ENCODE data around the gene PCDHGB3.
"Not testable (repeated sequence)": the region's sequence is repeated elsewhere in the genome, so short reads cannot be mapped to it uniquely, and the experiment has no call there.

The PCDHGB3 gene

DNA sequence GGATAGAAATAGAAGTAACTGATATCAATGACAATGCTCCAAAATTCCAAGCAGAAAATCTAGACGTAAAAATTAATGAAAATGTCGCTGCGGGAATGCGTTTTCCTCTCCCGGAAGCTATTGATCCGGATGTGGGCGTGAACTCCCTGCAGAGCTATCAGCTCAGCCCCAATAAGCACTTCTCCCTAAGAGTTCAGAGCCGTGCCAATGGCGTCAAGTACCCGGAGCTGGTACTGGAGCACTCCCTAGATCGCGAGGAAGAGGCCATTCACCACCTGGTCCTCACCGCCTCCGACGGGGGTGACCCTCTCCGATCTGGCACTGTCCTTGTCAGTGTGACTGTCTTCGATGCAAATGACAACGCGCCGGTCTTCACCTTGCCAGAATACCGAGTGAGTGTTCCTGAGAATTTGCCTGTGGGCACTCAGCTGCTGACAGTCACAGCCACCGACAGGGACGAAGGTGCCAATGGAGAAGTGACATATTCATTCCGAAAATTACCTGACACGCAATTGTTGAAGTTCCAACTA is 43.6 kb downstream of the PCDHGB3 start:
- Histone ChIP-seq H3K9me3 (replicated peaks; ENCODE audit: insufficient read depth, low read length) (no peaks in the 10 kb centered on the region), H3K4me1 (ENCODE audit: low read length) (no peaks in the 10 kb centered on the region), H2AFZ (ENCODE audit: low read length) (peak overlapping the region; percentile 8; the same call in 1 of the 2 replicates), H3F3A (ENCODE audit: insufficient read depth, low read length) (no peaks in the 10 kb centered on the region), H3K27me3 (replicated peaks; ENCODE audit: insufficient read depth, low read length) (peaks cover 19% of the 10 kb centered on the region), H3K4me2 (ENCODE audit: low read depth, low read length) (peak overlapping the region; percentile 57), H3K79me2 (ENCODE audit: low read length) (no peaks in the 10 kb centered on the region), H3K4me3 (ENCODE audit: low read length) (peak overlapping the region; percentile 55), H3K27ac (ENCODE audit: low read length) (no peak overlapping the region), H3K9me2 (replicated peaks; ENCODE audit: insufficient read depth, low read length) (no peaks in the 10 kb centered on the region), H3K36me3 (replicated peaks; ENCODE audit: insufficient read depth, low read length) (no peaks in the 10 kb centered on the region), H3K9ac (ENCODE audit: low read length) (no peak overlapping the region), H4K20me1 (ENCODE audit: insufficient read depth, low read length) (no peaks in the 10 kb centered on the region)
- DNase-seq = no peak
- TF ChIP-seq, protein P1, sequence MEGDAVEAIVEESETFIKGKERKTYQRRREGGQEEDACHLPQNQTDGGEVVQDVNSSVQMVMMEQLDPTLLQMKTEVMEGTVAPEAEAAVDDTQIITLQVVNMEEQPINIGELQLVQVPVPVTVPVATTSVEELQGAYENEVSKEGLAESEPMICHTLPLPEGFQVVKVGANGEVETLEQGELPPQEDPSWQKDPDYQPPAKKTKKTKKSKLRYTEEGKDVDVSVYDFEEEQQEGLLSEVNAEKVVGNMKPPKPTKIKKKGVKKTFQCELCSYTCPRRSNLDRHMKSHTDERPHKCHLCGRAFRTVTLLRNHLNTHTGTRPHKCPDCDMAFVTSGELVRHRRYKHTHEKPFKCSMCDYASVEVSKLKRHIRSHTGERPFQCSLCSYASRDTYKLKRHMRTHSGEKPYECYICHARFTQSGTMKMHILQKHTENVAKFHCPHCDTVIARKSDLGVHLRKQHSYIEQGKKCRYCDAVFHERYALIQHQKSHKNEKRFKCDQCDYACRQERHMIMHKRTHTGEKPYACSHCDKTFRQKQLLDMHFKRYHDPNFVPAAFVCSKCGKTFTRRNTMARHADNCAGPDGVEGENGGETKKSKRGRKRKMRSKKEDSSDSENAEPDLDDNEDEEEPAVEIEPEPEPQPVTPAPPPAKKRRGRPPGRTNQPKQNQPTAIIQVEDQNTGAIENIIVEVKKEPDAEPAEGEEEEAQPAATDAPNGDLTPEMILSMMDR (IDR thresholded peaks at IDR 0.05; ENCODE audit: low read length) = no peak
- TF ChIP-seq EZH2 (optimal IDR thresholded peaks at IDR 0.05; ENCODE audit: low read depth, low read length) (no peak), EZH2phosphoT487 (IDR thresholded peaks at IDR 0.05; ENCODE audit: low read length) (no peak)

DNA sequence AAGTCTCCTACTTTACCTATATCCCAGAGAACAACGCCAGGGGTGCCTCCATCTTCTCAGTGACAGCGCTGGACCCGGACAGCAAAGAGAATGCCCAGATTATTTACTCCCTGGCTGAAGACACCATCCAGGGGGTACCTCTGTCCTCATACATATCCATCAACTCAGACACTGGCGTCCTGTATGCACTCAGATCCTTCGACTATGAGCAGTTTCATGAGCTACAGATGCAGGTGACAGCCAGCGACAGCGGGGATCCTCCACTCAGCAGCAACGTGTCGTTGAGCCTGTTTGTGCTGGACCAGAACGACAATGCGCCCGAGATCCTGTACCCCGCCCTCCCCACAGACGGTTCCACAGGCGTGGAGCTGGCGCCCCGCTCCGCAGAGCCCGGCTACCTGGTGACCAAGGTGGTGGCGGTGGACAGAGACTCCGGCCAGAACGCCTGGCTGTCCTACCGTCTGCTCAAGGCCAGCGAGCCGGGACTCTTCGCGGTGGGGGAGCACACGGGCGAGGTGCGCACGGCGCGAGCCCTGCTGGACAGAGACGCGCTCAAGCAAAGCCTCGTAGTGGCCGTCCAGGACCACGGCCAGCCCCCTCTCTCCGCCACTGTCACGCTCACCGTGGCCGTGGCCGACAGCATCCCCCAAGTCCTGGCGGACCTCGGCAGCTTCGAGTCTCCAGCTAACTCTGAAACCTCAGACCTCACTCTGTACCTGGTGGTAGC is 44.7 kb downstream of the PCDHGB3 start:
- not testable (repeated sequence) for H2AFZ ChIP-seq (ENCODE audit: low read length); DNase-seq; H3K9me3 ChIP-seq (replicated peaks; ENCODE audit: insufficient read depth, low read length); H3K4me3 ChIP-seq (ENCODE audit: low read length); H3K27ac ChIP-seq (ENCODE audit: low read length); H3K36me3 ChIP-seq (replicated peaks; ENCODE audit: insufficient read depth, low read length); H3K4me1 ChIP-seq (ENCODE audit: low read length); H3F3A ChIP-seq (ENCODE audit: insufficient read depth, low read length); H4K20me1 ChIP-seq (ENCODE audit: insufficient read depth, low read length); H3K79me2 ChIP-seq (ENCODE audit: low read length); H3K4me2 ChIP-seq (ENCODE audit: low read depth, low read length); H3K9me2 ChIP-seq (replicated peaks; ENCODE audit: insufficient read depth, low read length); H3K9ac ChIP-seq (ENCODE audit: low read length)
- peaks cover 25% of the 10 kb centered on the region for H3K27me3 ChIP-seq (replicated peaks; ENCODE audit: insufficient read depth, low read length)

DNA sequence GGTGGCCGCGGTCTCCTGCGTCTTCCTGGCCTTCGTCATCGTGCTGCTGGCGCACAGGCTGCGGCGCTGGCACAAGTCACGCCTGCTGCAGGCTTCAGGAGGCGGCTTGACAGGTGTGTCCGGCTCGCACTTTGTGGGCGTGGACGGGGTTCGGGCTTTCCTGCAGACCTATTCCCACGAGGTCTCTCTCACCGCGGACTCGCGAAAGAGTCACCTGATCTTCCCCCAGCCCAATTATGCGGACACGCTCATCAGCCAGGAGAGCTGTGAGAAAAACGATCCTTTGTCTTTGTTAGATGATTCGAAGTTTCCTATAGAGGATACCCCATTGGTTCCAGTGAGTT is 45.2 kb downstream of the PCDHGB3 start:
- H3K79me2 ChIP-seq (ENCODE audit: low read length); DNase-seq; H3K27ac ChIP-seq (ENCODE audit: low read length); H3K9ac ChIP-seq (ENCODE audit: low read length); H3K9me3 ChIP-seq (replicated peaks; ENCODE audit: insufficient read depth, low read length); H3K36me3 ChIP-seq (replicated peaks; ENCODE audit: insufficient read depth, low read length); H3K4me1 ChIP-seq (ENCODE audit: low read length); H3F3A ChIP-seq (ENCODE audit: insufficient read depth, low read length); H3K4me3 ChIP-seq (ENCODE audit: low read length); H3K9me2 ChIP-seq (replicated peaks; ENCODE audit: insufficient read depth, low read length); H4K20me1 ChIP-seq (ENCODE audit: insufficient read depth, low read length); H3K4me2 ChIP-seq (ENCODE audit: low read depth, low read length); H2AFZ ChIP-seq (ENCODE audit: low read length): not testable (repeated sequence)
- peaks cover 25% of the 10 kb centered on the region for H3K27me3 ChIP-seq (replicated peaks; ENCODE audit: insufficient read depth, low read length)

DNA sequence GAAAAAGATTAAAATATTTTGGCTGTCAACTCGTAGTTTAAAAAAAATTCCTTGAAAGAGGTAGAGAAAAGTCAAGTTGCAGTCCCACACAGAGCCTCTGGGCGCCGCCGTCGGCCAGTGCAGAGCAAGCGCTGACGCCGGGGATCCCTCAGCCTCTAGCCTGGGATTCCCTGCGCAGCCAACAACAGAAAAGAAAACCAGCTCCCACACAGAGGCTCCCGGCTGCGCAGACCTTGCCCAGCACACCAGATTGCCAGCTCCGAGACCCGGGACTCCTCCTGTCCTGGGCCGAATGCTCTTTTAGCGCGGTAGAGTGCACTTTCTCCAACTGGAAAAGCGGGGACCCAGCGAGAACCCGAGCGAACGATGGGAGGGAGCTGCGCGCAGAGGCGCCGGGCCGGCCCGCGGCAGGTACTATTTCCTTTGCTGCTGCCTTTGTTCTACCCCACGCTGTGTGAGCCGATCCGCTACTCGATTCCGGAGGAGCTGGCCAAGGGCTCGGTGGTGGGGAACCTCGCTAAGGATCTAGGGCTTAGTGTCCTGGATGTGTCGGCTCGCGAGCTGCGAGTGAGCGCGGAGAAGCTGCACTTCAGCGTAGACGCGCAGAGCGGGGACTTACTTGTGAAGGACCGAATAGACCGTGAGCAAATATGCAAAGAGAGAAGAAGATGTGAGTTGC is 47.6 kb downstream of the PCDHGB3 start, which contains the start of gene PCDHGB7:
Gene PCDHGB7, plus strand, starts transcription at position 184 of the 679 bp plus-strand sequence. Its CDS starts 183 bp downstream, at position 367.
- H3K9me2 ChIP-seq (replicated peaks; ENCODE audit: insufficient read depth, low read length); H3K27ac ChIP-seq (ENCODE audit: low read length); H3K36me3 ChIP-seq (replicated peaks; ENCODE audit: insufficient read depth, low read length); H3F3A ChIP-seq (ENCODE audit: insufficient read depth, low read length); H3K79me2 ChIP-seq (ENCODE audit: low read length); H3K4me1 ChIP-seq (ENCODE audit: low read length); H3K9ac ChIP-seq (ENCODE audit: low read length); H4K20me1 ChIP-seq (ENCODE audit: insufficient read depth, low read length); H3K9me3 ChIP-seq (replicated peaks; ENCODE audit: insufficient read depth, low read length): not testable (repeated sequence)
- Histone ChIP-seq H3K4me2 (ENCODE audit: low read depth, low read length) (peak within 1 kb of the TSS; percentile 58), H3K27me3 (replicated peaks; ENCODE audit: insufficient read depth, low read length) (peaks cover 37% of the 10 kb centered on the region), H2AFZ (ENCODE audit: low read length) (peak within 1 kb of the TSS; percentile 76), H3K4me3 (ENCODE audit: low read length) (peak within 1 kb of the TSS; percentile 67)
- TF ChIP-seq, protein P1 (IDR thresholded peaks at IDR 0.05; ENCODE audit: low read length) = peak; percentile 69
- DNase-seq = peak; percentile 78

Measured in MM.1S (cell line).